Measurements from ENCODE around the gene PCDH15. TPM values are rescaled to one million over a fixed set of nuclear protein-coding genes. Genes with fewer than 3 reads are reported as not detected.

Gene PCDH15
- total and polyA plus RNA-seq, 2 of the 8 experiments (the other 6 are each of a cell fraction or from before 2014, with no cell fraction given) = 0.11 TPM; not detected in 1

- Histone ChIP-seq H3K4me3 (ENCODE audit: extremely low read depth in 1 of 4, insufficient read depth in 2 of 4, low read depth in 3 of 4, low read length in 4 of 4) (no peak overlapping the region), H3K79me2 (ENCODE audit: control insufficient read depth in 1 of 2, insufficient read depth in 2 of 2, low read length in 2 of 2) (no peaks in the 10 kb centered on the region), H3K36me3 (ENCODE audit: control insufficient read depth in 2 of 4, insufficient read depth in 4 of 4, low read length in 3 of 4) (no peaks in the 10 kb centered on the region), H2BK15ac (ENCODE audit: low read length) (no peak overlapping the region), H2BK12ac (ENCODE audit: low read depth, low read length) (no peak overlapping the region), H3K56ac (replicated peaks; ENCODE audit: insufficient read length, low read depth, low read length) (no peak overlapping the region), H4K91ac (replicated peaks; ENCODE audit: insufficient read length, low read length) (no peak overlapping the region), H3K79me1 (ENCODE audit: low read depth, low read length) (no peaks in the 10 kb centered on the region), H3K4me1 (replicated peaks in 1 of 4; ENCODE audit: control insufficient read depth in 3 of 4, insufficient read depth in 4 of 4, low read length in 3 of 4) (no peaks in the 10 kb centered on the region; a peak in 1 of 7 replicates), H4K20me1 (replicated peaks in 1 of 2; ENCODE audit: control insufficient read depth in 1 of 2, insufficient read depth in 2 of 2, low read length in 2 of 2) (no peaks in the 10 kb centered on the region), H3K9me3 (ENCODE audit: insufficient read depth in 2 of 2, low read depth in 1 of 2, low read length in 1 of 2) (peaks cover 0 to 13% of the 10 kb centered on the region in 2 experiments; a peak in 2 of 4 replicates), H3K9ac (replicated peaks in 1 of 4; ENCODE audit: extremely low read depth in 1 of 4, low read depth in 3 of 4, low read length in 3 of 4) (no peak overlapping the region), H3K27me3 (replicated peaks in 1 of 4; ENCODE audit: control insufficient read depth in 3 of 4, extremely low read depth in 1 of 4, insufficient read depth in 3 of 4, low read length in 3 of 4) (no peaks in the 10 kb centered on the region), H3K4ac (replicated peaks; ENCODE audit: insufficient read length, low read depth, low read length) (no peak overlapping the region), H3K18ac (ENCODE audit: extremely low read depth, low read length) (no peak overlapping the region), H2BK20ac (ENCODE audit: low read length) (no peak overlapping the region), H4K5ac (ENCODE audit: insufficient read length, low read depth, low read length) (no peak overlapping the region), H3K23me2 (ENCODE audit: low read depth, low read length) (no peaks in the 10 kb centered on the region), H2BK5ac (ENCODE audit: low read depth, low read length) (no peak overlapping the region), H3K27ac (ENCODE audit: low read depth, low read length) (no peak overlapping the region), H2AFZ (ENCODE audit: low read length) (no peak overlapping the region), H3K14ac (ENCODE audit: insufficient read length) (no peak overlapping the region), H4K8ac (ENCODE audit: extremely low read depth, insufficient read depth, low read length) (no peak overlapping the region), H2BK120ac (replicated peaks; ENCODE audit: low read depth, low read length) (no peak overlapping the region), H2AK5ac (ENCODE audit: low read depth, low read length) (no peak overlapping the region), H3K4me2 (ENCODE audit: insufficient read depth in 1 of 2, low read depth in 2 of 2, low read length in 2 of 2) (no peak overlapping the region), H3K23ac (ENCODE audit: insufficient read length) (no peak overlapping the region)
- TF ChIP-seq PHF8 (conservative IDR thresholded peaks at IDR 0.05; ENCODE audit: low read depth, low read length) (no peak), JUN (IDR thresholded peaks at IDR 0.05; ENCODE audit: low read depth, low read length) (no peak), BACH1 (IDR thresholded peaks at IDR 0.05; ENCODE audit: low read length) (no peak), TAF7 (optimal IDR thresholded peaks at IDR 0.05; ENCODE audit: borderline replicate concordance, low read depth, low read length) (no peak), TCF12 (IDR thresholded peaks at IDR 0.05; ENCODE audit: low read depth, low read length) (no peak), CBX5 (IDR thresholded peaks at IDR 0.05; ENCODE audit: low read depth, low read length) (no peak), NANOG (IDR thresholded peaks at IDR 0.05; ENCODE audit: insufficient read depth, low read depth, low read length, poor library complexity, severe bottlenecking) (no peak)
- FAIRE-seq (no peak), DNase-seq (ENCODE audit: low read depth in 1 of 2, low spot score in 2 of 2) (no peak)
- ChIA-PET CTCF (ENCODE audit: partially characterized antibody) (interaction anchor here (1.7 kb wide), 1 partner anchor 12 kb away, joined by 4 read pairs; no protein-coding TSS in a partner anchor), POLR2A (ENCODE audit: partially characterized antibody) (no interaction called here)
- 90% methylated on average over 3 of the region's 3 CpGs; no CpG with 5 or more reads in 1 of the 2 experiments for WGBS, 2 experiments (ENCODE audit: extremely low coverage in 1 of 2, insufficient coverage in 1 of 2, insufficient read length in 1 of 2, insufficient replicate concordance in 2 of 2, low coverage in 1 of 2, low lambda C conversion rate in 2 of 2, missing lambda C conversion rate in 1 of 2)
Observed at GRCh38 chr10:53930648-53931047, 870.4 kb downstream of the PCDH15 start.
